ENCODE measurements around the gene CBFA2T3.

DNA sequence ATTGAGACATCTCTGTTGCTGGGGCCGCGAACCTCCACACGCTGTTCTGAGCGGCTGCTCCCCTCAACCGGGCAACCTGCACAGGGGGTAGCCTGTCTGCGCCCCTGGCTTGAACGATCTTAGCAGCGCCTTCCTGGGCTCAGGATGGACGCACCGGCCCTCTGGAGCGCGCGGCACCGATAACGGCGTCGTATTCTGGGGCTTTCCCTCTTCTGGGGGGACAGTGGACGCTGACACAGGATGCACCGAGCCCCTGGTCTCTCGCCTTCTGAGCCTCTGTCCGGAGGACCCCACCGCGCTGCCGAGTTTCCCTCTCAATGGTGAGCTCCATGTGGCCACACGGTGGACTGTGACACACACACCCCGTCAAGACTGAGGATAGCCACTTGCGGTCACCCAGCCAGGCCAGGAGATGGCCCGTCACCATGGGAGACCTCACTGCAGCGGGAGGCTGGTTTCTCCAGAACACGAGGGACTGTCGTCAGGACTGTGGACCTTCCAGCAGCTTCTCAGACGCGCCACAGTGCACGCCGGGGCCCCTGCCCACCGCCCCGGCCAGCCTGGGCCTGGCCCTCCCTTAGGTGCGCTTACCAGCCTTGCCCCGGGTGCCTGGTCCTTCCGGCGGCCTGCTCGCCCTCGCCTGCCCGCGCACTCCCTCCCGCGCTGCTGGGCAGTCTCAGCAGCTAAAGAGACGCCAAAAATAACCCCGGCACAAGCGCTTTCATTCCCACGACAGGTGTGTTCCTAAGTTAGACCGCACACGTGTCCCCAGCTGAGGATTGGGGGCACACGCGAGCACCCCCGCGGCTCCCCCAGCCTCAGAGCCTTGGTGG is 80.6 kb downstream of the CBFA2T3 start:
- TF ChIP-seq, protein P1, sequence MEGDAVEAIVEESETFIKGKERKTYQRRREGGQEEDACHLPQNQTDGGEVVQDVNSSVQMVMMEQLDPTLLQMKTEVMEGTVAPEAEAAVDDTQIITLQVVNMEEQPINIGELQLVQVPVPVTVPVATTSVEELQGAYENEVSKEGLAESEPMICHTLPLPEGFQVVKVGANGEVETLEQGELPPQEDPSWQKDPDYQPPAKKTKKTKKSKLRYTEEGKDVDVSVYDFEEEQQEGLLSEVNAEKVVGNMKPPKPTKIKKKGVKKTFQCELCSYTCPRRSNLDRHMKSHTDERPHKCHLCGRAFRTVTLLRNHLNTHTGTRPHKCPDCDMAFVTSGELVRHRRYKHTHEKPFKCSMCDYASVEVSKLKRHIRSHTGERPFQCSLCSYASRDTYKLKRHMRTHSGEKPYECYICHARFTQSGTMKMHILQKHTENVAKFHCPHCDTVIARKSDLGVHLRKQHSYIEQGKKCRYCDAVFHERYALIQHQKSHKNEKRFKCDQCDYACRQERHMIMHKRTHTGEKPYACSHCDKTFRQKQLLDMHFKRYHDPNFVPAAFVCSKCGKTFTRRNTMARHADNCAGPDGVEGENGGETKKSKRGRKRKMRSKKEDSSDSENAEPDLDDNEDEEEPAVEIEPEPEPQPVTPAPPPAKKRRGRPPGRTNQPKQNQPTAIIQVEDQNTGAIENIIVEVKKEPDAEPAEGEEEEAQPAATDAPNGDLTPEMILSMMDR (IDR thresholded peaks at IDR 0.05), result no peak
- no peak for TF ChIP-seq POLR2A (IDR thresholded peaks at IDR 0.05)
